Neuron (in vitro differentiated cells): ENCODE measurements around the gene ITIH4.
"Not testable (repeated sequence)": the region's sequence is repeated elsewhere in the genome, so short reads cannot be mapped to it uniquely, and the experiment has no call there.

Source experiments
- H2AFZ ChIP-seq: one replicate; pipeline ENCODE4 v1.6.1; 2013; ENCODE audit warnings: low read depth, mild to moderate bottlenecking, inconsistent platforms, low read length, moderate library complexity
- H3K27me3 ChIP-seq: one replicate; pipeline ENCODE4 v1.6.1; 2013; ENCODE audit warnings: low read length; ENCODE audit not compliant: insufficient read depth
- H3K36me3 ChIP-seq: one replicate; pipeline ENCODE4 v1.6.1; 2013; ENCODE audit warnings: low read length; ENCODE audit not compliant: insufficient read depth
- H3K4me1 ChIP-seq: one replicate; pipeline ENCODE4 v1.6.1; 2013; ENCODE audit warnings: low read length; ENCODE audit not compliant: insufficient read depth
- H3K4me3 ChIP-seq: 2 replicates; pipeline ENCODE4 v1.5.1; 2013; ENCODE audit warnings: mild to moderate bottlenecking, low read length, moderate library complexity
- H3K9me3 ChIP-seq: one replicate; pipeline ENCODE4 v1.6.1; 2013; ENCODE audit warnings: low read length

Gene ITIH4

DNA sequence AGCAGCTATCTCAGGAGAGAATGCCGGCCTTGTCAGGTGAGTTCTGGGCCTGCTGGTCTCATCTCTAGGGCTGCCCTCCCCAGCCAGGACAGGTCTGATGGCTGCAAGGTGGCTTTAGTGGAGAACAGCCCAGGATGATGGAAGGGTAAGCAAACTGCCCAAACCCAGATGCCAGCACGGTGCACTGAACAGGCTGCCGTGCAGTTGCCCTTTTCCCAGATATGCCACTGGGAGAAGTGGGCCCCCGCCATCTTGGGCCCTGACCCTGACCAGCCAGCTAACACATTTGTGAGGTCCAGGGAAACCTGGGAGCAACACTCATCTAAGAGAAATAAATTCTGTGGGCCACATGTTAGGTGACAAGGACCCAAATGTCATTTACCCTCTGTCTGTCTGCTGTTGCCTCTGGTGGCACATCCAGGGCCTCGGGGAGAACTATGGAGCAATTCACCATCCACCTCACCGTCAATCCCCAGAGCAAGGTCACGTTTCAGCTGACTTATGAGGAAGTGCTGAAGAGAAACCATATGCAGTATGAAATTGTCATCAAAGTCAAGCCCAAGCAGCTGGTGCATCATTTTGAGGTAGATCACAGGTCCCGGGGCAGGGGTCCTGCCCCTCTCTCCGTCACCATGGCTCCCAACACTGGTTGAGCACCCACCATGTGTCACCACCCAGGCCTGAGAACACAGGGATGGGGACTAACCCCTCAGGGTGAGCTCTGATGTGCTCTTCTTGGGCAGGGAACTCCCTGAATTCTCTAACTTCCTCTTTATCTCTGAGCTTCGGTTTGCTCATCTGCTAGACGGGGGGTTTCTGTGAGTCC, 51.2 kb downstream of the ITIH4 start:
- Histone ChIP-seq H2AFZ (no peak overlapping the region), H3K4me3 (no peak overlapping the region), H3K9me3 (no peaks in the 10 kb centered on the region), H3K4me1 (no peaks in the 10 kb centered on the region), H3K36me3 (no peaks in the 10 kb centered on the region), H3K27me3 (peaks cover 2% of the 10 kb centered on the region)

DNA sequence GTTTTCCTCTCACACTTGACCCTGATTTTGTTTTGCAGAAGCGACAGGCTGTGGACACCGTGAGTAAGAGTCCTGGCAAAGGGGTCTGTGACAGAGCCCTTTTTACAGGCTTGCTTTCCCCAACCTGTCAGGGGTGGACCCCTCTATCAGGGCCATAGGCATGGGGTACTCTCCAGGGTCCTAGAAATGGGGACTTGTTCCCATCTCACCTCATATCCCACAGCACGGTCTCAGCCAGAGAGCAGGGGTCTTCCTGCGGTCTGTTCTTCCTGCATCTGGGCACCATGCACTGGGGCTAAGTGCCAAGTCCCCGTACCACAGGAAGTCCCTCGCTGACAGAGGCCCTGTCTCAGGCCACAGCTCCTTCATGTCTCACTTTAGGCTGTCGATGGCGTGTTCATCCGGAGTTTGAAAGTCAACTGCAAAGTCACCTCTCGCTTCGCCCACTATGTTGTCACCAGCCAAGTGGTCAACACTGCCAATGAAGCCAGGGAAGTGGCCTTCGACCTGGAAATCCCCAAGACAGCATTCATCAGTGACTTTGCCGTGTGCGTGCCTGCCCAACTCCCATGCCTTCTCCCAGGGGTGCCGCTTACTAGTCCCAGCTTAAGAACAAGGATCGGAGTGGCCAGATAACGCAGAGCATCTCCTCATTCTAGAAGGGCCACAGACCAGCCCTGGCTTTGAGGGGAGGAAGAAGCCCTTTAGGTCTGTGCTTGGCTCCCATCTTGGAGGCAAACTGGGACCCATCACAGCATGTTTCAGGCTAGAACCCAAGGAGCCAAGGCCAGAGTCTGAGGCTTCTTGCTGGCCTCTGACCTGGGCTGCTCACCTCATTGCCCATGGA, 52.3 kb downstream of the ITIH4 start:
- H3K9me3 ChIP-seq = no peaks in the 10 kb centered on the region
- H3K36me3 ChIP-seq = no peaks in the 10 kb centered on the region
- no peaks in the 10 kb centered on the region for H3K4me1 ChIP-seq
- H2AFZ ChIP-seq = no peak overlapping the region
- peaks cover 2% of the 10 kb centered on the region for H3K27me3 ChIP-seq
- H3K4me3 ChIP-seq = no peak overlapping the region

- H3K4me1 ChIP-seq = no peaks in the 10 kb centered on the region
- peaks cover 2% of the 10 kb centered on the region for H3K27me3 ChIP-seq
- no peaks in the 10 kb centered on the region for H3K36me3 ChIP-seq
- H2AFZ ChIP-seq = no peak within 1 kb of the TSS
- no peak within 1 kb of the TSS for H3K4me3 ChIP-seq
- no peaks in the 10 kb centered on the region for H3K9me3 ChIP-seq
These were observed 53.1 kb downstream of the ITIH4 start, which contains the start of gene ITIH1 for GRCh38 chr3:52777127-52777958. ITIH1 (plus strand) TSS chr3:52777599; CDS start chr3:52777616, 17 bp downstream.

- not testable (repeated sequence) for H3K4me1 ChIP-seq, H3K9me3 ChIP-seq
These were observed 54.0 kb downstream of the ITIH4 start for GRCh38 chr3:52776486-52776885.

GRCh38 chr3:52775877-52776276, 54.6 kb downstream of the ITIH4 start:
- no peaks in the 10 kb centered on the region for H3K4me1 ChIP-seq

More at GRCh38 chr3:52776486-52776885, 54.0 kb downstream of the ITIH4 start:
- H2AFZ ChIP-seq, H3K27me3 ChIP-seq, H3K36me3 ChIP-seq, H3K4me3 ChIP-seq: not testable (repeated sequence)

DNA sequence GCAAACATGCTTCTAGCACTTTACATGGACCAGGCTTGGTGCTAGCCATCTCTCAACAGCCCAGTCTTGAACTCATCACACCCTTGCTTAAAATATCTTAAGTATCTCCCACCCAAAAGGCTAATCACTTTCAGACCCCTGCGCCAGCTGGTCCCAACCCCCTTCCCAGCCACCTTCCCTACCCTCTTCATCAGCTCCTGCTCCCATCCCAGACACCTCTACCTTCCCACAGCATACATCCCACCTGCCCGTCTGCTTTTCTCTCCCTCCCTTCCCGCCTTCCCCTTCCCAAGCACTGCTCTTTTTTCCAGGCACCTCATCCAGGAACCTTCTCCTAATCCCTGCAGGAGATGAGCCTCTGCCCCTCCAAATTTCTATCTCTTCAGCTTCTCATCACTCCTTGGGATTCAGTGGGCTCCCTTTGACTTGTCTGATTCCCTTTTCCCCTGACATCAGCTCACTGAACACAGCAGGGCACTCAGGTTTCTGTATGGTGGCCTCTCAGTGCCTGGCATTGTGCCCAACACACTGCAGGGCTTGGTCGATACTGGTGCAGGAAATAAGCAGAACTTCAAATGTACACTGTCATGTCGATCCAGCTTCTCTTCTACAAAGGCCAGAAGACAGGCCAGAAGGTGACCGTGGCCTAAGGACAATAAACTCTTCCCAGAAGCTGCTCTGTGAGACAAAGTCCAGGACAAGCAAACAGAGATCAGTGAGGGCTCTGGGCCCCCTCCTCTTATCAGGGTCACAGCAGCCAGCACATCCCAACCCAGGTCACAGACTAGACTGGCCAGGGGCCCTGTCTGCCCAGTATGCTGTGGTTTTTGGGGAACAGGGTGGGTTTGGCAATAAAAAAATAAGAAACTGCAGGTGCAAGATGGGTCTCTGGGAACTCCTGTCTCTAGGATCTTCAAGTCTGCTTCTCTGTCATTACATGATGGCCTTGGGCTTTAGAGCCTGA, 55.3 kb downstream of the ITIH4 start:
- no peak overlapping the region for H3K4me3 ChIP-seq
- H3K4me1 ChIP-seq = no peaks in the 10 kb centered on the region
- H3K27me3 ChIP-seq = peaks cover 2% of the 10 kb centered on the region
- H3K36me3 ChIP-seq = no peaks in the 10 kb centered on the region
- no peak overlapping the region for H2AFZ ChIP-seq
- H3K9me3 ChIP-seq = no peaks in the 10 kb centered on the region

More at GRCh38 chr3:52775877-52776276, 54.6 kb downstream of the ITIH4 start:
- Histone ChIP-seq H3K27me3 (peaks cover 2% of the 10 kb centered on the region), H3K9me3 (no peaks in the 10 kb centered on the region), H3K36me3 (no peaks in the 10 kb centered on the region), H3K4me3 (no peak overlapping the region), H2AFZ (no peak overlapping the region)

DNA sequence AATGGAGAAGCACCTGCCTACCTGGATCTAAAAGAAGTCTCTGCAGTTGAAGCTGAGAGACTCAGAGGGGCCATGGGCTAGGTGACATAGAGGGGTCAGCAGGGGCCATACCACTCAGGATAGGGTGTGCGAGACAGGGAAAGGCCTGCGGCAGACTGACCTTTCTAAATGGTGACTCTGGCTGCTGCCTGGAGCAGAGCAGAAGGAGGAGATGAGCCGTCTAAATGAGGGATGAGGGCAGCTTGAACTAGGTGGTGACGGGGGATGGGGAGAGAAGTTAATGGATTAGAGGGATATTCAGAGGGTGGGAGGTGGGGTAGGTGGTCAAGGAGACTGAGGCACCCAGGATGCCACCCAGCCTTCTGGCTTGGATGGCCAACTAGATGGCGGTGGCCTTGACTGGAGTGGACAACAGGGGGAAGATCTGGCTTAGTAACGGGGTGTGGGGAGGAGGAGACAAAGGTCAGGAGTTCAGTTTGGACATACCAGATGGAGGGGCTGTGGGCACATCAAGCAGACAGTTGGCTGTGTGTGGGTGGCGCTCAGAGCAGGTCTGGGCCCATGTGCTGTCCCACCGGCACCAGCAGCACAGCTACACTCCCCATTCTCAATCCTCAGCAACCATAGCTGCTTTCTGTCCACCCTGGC, 56.3 kb downstream of the ITIH4 start:
- Histone ChIP-seq H2AFZ (no peak overlapping the region), H3K4me3 (no peak overlapping the region), H3K36me3 (no peaks in the 10 kb centered on the region), H3K4me1 (peaks cover 8% of the 10 kb centered on the region), H3K9me3 (no peaks in the 10 kb centered on the region), H3K27me3 (peaks cover 2% of the 10 kb centered on the region)

DNA sequence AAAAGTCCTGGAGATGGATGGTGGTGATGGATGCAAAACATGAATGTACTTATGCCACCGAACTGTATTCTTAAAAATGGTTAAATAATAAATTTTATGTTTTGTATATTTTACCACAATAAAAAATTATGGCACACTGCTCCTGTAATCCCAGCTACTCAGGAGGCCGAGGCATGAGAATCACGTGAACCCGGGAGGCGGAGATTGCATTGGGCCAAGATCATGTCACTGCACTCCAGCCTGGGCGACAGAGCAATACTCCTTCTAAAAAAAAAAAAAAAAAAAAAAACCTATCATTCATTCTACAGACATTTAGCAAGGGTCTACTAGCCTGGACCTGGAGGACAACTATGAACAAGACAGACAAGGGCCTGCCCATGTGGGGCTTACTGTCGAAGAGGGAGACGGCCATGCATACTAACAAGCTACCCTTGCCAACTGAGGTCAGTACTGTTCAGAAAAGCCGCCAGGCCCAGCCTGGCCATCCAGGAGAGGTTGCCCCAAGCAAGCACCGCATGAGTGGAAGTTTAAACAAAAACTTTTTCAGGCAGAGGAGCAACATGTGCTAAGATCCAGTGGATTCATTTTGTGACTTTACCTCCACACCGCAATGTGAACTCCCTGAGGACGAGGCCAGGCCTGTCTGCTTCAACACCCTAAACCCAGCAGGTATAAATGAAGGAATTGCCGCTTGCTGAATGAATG, 57.0 kb downstream of the ITIH4 start:
- no peaks in the 10 kb centered on the region for H3K9me3 ChIP-seq
- H3K36me3 ChIP-seq = no peaks in the 10 kb centered on the region
- peaks cover 2% of the 10 kb centered on the region for H3K27me3 ChIP-seq
- no peak overlapping the region for H3K4me3 ChIP-seq
- no peak overlapping the region for H2AFZ ChIP-seq
- H3K4me1 ChIP-seq = peaks cover 9% of the 10 kb centered on the region

GRCh38 chr3:52771702-52772101, 58.8 kb downstream of the ITIH4 start:
- Histone ChIP-seq H3K9me3 (no peaks in the 10 kb centered on the region), H3K4me1 (peaks cover 9% of the 10 kb centered on the region), H2AFZ (peak overlapping the region; percentile 88), H3K4me3 (peak overlapping the region; percentile 61), H3K36me3 (peaks cover 10% of the 10 kb centered on the region), H3K27me3 (peaks cover 2% of the 10 kb centered on the region)

GRCh38 chr3:52771334-52771681, 59.2 kb downstream of the ITIH4 start:
- H3K9me3 ChIP-seq = no peaks in the 10 kb centered on the region
- H3K36me3 ChIP-seq = peaks cover 11% of the 10 kb centered on the region
- H3K4me3 ChIP-seq = peak overlapping the region; percentile 61

More at GRCh38 chr3:52771334-52771681, 59.2 kb downstream of the ITIH4 start:
- H3K27me3 ChIP-seq = peaks cover 2% of the 10 kb centered on the region
- peaks cover 9% of the 10 kb centered on the region for H3K4me1 ChIP-seq
- peak overlapping the region; percentile 88 for H2AFZ ChIP-seq
